Activated naive CD4-positive, alpha-beta T cell treated with anti-CD3 and anti-CD28 coated beads, Interleukin-2, amount 50 U/mL, for 72 hours (primary cell): ENCODE data around the gene MAT2A. TPM values are rescaled to one million over a fixed set of nuclear protein-coding genes. Genes with fewer than 3 reads are reported as not detected.
"Not testable (repeated sequence)": the region's sequence is repeated elsewhere in the genome, so short reads cannot be mapped to it uniquely, and the experiment has no call there.

Experiments
- ATAC-seq, 2 donors: fragments of 150-1000 bp; cut with Tn5 transposase; 2 replicates each; pipeline ENCODE4 v1.10.0; 2021; ENCODE audit warnings: mild to moderate bottlenecking in 2 of 2, moderate library complexity in 2 of 2
- DNase-seq, 2 donors: peaks; one replicate each; pipeline ENCODE4 v3.0.0; 2021 to 2022; ENCODE audit warnings: low spot score in 2 of 2
- H3K27ac Mint-ChIP-seq, 2 donors: one replicate each; pipeline ENCODE4 v1.8.0; 2022; ENCODE audit warnings: mild to moderate bottlenecking in 2 of 2, mixed read lengths in 2 of 2
- H3K36me3 Mint-ChIP-seq, 2 donors: one replicate each; pipeline ENCODE4 v1.8.0; 2022; ENCODE audit warnings: mixed read lengths in 2 of 2
- H3K9me3 Mint-ChIP-seq, 2 donors: one replicate each; pipeline ENCODE4 v1.8.0; 2022; ENCODE audit warnings: mixed read lengths in 2 of 2
- total RNA-seq, 2 donors: library from RNA; stranded (reverse); gene quantifications; one replicate each; pipeline ENCODE4 v1.2.3, GENCODE V29; 2022

The MAT2A gene
- total RNA-seq, 2 donors from 2014 or later, result 271 to 281 TPM

DNA sequence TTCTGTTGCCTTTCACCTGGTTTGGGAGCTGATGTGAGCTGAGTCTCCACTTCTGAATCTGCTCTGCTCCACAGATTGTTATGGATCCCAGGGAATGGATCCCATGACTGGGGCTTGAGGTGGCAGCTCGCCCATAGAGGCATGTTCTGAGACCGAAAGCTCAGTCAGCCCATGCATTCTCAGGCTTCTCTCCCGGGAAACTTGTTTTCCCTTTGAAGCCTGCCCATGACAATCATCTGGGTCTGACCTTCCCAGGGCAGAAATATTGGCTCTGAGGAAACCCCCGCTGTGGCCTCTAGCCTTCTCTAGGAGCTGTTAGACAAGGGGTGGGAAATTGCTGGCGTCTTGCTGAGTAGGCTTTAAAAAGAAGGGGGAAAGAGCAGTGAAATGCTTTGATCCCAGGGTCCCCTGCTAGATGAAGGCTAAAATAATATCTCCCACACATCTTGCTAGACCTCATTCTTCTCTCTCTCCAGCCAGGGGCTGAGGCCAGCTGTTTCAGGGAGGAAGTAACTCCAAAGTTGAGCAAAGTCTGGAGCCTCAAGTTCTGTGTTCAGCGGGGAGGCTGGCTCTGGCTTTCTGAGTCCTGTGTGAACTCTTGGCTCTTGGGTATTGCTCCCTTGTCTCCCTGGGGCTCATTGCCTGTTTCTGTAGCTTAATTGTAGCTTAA lies 40.4 kb downstream of the MAT2A start:
- ATAC-seq (no peak), DNase-seq (no peak)
- peak overlapping the region; percentile 93 to 95 for H3K27ac Mint-ChIP-seq
- H3K9me3 Mint-ChIP-seq, result no peaks in the 10 kb centered on the region
- peaks cover 22 to 36% of the 10 kb centered on the region in 2 donors for H3K36me3 Mint-ChIP-seq

DNA sequence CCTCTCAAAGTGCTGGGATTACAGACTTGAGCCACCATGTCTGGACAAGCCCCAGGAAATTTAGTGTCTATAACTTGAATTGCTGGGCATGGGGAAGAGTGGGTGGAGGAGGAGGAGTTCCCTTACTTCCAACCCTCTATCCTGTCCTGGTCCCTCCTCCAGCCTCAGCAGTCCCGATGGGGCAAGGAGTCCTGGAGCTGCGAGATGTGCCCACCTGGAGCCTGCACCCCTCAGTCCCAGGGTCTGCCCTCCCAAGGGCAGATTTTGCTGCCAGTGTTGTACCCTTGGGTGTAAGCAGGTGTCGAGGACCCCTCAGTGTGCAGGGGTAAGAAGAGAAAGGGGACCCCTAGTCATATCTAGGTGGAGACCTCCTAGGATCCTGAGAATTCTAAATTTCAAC lies 41.2 kb downstream of the MAT2A start:
- DNase-seq, result no peak
- peak overlapping the region in 1 of 2 donors; percentile 47 for H3K27ac Mint-ChIP-seq
- no peaks in the 10 kb centered on the region for H3K9me3 Mint-ChIP-seq
- H3K36me3 Mint-ChIP-seq, result peaks cover 22 to 36% of the 10 kb centered on the region in 2 donors
- no peak for ATAC-seq

DNA sequence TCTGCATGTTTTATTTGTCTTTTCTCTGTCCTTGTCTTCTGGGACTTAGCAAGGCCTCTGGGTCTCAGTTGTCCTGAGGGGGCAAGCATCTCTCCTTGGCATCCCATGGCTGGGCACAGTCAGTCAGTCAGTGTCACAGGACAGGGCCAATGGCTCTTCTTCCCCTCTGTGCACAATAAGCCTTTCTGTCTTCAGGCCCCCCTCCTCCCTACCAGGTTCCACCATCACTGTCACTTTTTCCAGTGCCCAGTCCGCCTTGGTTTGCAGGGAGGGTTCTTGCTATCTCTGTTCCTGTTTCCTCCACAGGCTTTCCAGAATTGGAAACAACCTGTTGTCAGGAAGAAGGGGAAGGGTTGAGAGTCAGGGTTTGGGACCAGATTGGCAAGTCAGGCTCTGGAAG lies 43.5 kb downstream of the MAT2A start:
- no peak for DNase-seq
- ATAC-seq, result no peak
- Mint-ChIP-seq H3K27ac (no peak overlapping the region), H3K36me3 (peaks cover 22 to 34% of the 10 kb centered on the region in 2 donors), H3K9me3 (no peaks in the 10 kb centered on the region)

- peak overlapping the region; percentile 69 to 85 for H3K27ac Mint-ChIP-seq
- H3K9me3 Mint-ChIP-seq, result no peaks in the 10 kb centered on the region
- peaks cover 10 to 20% of the 10 kb centered on the region in 2 donors for H3K36me3 Mint-ChIP-seq
- DNase-seq (peak in 1 of 2 donors; percentile 67), ATAC-seq (peak; percentile 51 to 53)
Measured at GRCh38 chr2:85583667-85584353, 44.8 kb downstream of the MAT2A start.

- Mint-ChIP-seq H3K9me3 (no peaks in the 10 kb centered on the region), H3K27ac (peak within 1 kb of the TSS; percentile 85 to 93), H3K36me3 (peaks cover 5 to 18% of the 10 kb centered on the region in 2 donors)
- ATAC-seq, result peak; percentile 51 to 53
- no peak for DNase-seq
Measured at GRCh38 chr2:85584354-85584856, 45.4 kb downstream of the MAT2A start, which contains the start of gene VAMP5. Gene VAMP5, plus strand, starts transcription at chr2:85584431. Its CDS starts 60 bp downstream, at chr2:85584491.

DNA sequence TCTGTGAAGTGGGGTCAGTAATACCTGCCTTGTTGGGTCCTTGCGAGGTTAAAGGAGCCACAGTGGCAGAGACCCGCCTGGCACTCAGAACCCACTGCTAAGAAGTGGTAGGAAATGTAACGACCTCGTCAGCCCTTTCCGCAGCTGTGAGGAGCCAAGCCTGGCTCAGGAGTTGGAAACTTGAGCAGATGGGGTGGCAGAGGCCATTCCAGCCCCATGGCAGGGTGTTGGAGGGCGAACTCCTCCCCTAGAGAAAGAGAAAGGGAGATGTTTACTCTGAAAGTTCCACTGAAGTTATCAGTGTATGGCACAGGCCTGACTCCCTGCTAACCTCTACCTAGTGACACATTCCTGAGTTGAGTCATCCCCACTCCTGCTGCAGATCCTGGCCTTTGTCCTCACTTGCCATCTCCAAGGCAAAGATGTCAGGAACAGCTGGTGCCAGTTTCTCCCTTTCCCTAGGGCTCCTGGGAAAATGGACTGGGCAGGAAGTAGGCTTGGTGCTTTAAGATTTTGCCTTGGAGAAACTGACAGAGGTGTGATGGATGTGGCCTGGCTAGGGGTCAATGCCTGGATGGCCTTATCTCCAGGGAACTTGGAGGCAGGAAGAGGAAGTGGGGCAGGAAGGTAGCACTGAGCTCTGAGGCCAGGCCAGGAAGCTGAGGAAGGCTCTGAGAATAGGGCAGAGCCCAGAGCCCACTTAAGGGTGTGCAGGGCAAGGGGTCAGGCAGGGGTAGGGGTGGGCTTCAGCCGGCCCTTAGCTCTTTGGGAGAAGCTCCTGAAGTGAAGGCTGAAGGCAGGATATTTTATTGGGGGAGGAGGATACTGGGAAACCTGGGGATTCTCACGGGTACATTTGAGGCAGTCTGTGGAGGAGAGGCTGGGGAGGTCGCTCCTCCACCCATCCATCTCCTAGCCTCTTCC lies 46.2 kb downstream of the MAT2A start:
- peak; percentile 77 to 85 for ATAC-seq

GRCh38 chr2:85585781-85586105 lies 46.8 kb downstream of the MAT2A start:
- Mint-ChIP-seq H3K9me3 (no peaks in the 10 kb centered on the region), H3K36me3 (peaks cover 0 to 18% of the 10 kb centered on the region in 2 donors), H3K27ac (peak overlapping the region; percentile 85 to 93)
- DNase-seq, result no peak
- ATAC-seq, result no peak

More for the DNA sequence above, 46.2 kb downstream of the MAT2A start:
- DNase-seq, result no peak
- peaks cover 0 to 18% of the 10 kb centered on the region in 2 donors for H3K36me3 Mint-ChIP-seq
- H3K27ac Mint-ChIP-seq, result peak overlapping the region; percentile 85 to 93
- no peaks in the 10 kb centered on the region for H3K9me3 Mint-ChIP-seq

GRCh38 chr2:85588236-85588635 lies 49.3 kb downstream of the MAT2A start:
- DNase-seq (no peak), ATAC-seq (no peak)
- Mint-ChIP-seq H3K9me3 (no peaks in the 10 kb centered on the region), H3K36me3 (peaks cover 0 to 4% of the 10 kb centered on the region in 2 donors), H3K27ac (peak overlapping the region; percentile 24 to 37)

- no peaks in the 10 kb centered on the region for H3K36me3 Mint-ChIP-seq
Measured at GRCh38 chr2:85588645-85589044, 49.7 kb downstream of the MAT2A start.

GRCh38 chr2:85589181-85589580 lies 50.2 kb downstream of the MAT2A start:
- H3K36me3 Mint-ChIP-seq, result no peaks in the 10 kb centered on the region
- no peak for ATAC-seq
- no peak for DNase-seq
- H3K9me3 Mint-ChIP-seq, result no peaks in the 10 kb centered on the region
- H3K27ac Mint-ChIP-seq, result no peak overlapping the region

More at GRCh38 chr2:85588645-85589044, 49.7 kb downstream of the MAT2A start:
- no peak for DNase-seq
- no peak for ATAC-seq
- H3K27ac Mint-ChIP-seq, result peak overlapping the region in 1 of 2 donors; percentile 24
- H3K9me3 Mint-ChIP-seq, result no peaks in the 10 kb centered on the region

DNA sequence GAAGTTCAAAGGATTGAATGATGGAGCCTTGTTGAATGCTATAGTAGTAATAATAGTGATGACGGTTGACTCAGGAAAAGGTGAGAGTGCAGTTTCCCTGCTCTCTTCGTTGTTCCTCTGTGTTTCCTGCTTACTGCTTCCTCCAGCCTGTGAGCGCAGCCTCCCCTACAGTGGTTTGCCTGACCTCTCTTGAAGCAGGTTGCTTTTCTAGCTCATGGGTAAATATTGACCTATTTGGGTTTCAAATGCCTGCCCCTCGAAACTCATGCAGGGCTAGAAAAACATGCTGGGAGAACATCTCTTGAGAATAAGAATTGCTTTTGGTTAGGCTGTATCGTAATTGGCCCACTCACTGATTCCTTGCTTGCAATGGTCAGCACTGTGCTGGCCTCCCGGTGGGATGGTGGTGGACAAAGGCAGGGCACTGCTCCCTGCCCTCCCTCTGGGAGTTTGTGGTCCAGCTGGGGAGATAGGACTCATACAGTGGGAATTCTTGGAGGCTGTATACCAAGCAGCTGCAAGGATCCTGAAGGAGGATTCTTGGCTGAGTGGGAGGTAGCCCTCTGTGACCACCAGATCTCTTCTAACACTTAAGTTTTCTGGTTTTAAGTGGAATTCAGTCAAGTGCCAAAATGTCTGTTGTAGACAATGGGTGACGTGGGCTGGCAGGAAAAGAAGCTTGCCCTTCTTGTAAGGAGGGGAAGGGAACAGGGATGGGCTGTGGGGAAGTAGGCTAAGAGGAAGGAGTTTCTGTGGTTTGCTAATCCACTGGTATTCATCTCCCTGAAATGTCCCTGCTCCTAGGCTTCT lies 51.2 kb downstream of the MAT2A start:
- DNase-seq (no peak), ATAC-seq (no peak)
- Mint-ChIP-seq H3K36me3 (peaks cover 3 to 8% of the 10 kb centered on the region in 2 donors), H3K27ac (peak overlapping the region in 1 of 2 donors; percentile 42), H3K9me3 (no peaks in the 10 kb centered on the region)

GRCh38 chr2:85590950-85591349 lies 52.0 kb downstream of the MAT2A start:
- ATAC-seq (no peak), DNase-seq (no peak)
- no peaks in the 10 kb centered on the region for H3K9me3 Mint-ChIP-seq
- H3K36me3 Mint-ChIP-seq, result peaks cover 10 to 13% of the 10 kb centered on the region in 2 donors
- H3K27ac Mint-ChIP-seq, result peak overlapping the region in 1 of 2 donors; percentile 42

- DNase-seq, result no peak
- Mint-ChIP-seq H3K27ac (no peak overlapping the region), H3K36me3 (peaks cover 13 to 16% of the 10 kb centered on the region in 2 donors), H3K9me3 (no peaks in the 10 kb centered on the region)
- ATAC-seq, result no peak
Measured at GRCh38 chr2:85591563-85591962, 52.6 kb downstream of the MAT2A start.

DNA sequence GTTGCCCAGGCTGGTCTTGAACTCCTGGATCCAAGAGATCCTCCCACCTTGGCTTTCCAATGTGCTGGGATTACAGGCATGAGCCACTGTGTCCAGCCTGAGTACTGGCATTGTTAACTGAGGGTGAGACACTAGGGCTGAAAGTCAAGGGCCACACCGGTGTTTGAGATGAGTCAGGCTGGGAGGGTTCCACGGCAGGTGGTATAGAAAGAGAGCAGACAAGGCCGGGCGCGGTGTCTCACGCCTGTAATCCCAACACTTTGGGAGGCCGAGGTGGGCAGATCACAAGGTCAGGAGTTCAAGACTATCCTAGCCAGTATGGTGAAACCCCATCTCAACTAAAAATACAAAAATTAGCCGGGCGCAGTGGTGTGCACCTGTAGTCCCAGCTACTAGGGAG lies 53.3 kb downstream of the MAT2A start:
- H3K9me3 Mint-ChIP-seq, H3K27ac Mint-ChIP-seq, DNase-seq, ATAC-seq: not testable (repeated sequence)
- peaks cover 13 to 16% of the 10 kb centered on the region in 2 donors for H3K36me3 Mint-ChIP-seq

GRCh38 chr2:85593023-85593422 lies 54.1 kb downstream of the MAT2A start:
- ATAC-seq (no peak), DNase-seq (no peak)
- Mint-ChIP-seq H3K9me3 (no peaks in the 10 kb centered on the region), H3K27ac (peak overlapping the region in 1 of 2 donors; percentile 3), H3K36me3 (peaks cover 13 to 16% of the 10 kb centered on the region in 2 donors)
